CD4-positive, alpha-beta T cell treated with Interferon alpha-2 for 1 hour (primary cell): Measurements from ENCODE around the gene STRIP2.
A peak's percentile ranks its signal among the peaks of the same experiment; 100 is the strongest.
"Not testable (repeated sequence)": the region's sequence is repeated elsewhere in the genome, so short reads cannot be mapped to it uniquely, and the experiment has no call there.

Experiments
- DNase-seq, 2 donors: peaks; one replicate each; pipeline ENCODE4 v3.0.0-alpha.2; 2020 to 2022

Gene STRIP2, protein sequence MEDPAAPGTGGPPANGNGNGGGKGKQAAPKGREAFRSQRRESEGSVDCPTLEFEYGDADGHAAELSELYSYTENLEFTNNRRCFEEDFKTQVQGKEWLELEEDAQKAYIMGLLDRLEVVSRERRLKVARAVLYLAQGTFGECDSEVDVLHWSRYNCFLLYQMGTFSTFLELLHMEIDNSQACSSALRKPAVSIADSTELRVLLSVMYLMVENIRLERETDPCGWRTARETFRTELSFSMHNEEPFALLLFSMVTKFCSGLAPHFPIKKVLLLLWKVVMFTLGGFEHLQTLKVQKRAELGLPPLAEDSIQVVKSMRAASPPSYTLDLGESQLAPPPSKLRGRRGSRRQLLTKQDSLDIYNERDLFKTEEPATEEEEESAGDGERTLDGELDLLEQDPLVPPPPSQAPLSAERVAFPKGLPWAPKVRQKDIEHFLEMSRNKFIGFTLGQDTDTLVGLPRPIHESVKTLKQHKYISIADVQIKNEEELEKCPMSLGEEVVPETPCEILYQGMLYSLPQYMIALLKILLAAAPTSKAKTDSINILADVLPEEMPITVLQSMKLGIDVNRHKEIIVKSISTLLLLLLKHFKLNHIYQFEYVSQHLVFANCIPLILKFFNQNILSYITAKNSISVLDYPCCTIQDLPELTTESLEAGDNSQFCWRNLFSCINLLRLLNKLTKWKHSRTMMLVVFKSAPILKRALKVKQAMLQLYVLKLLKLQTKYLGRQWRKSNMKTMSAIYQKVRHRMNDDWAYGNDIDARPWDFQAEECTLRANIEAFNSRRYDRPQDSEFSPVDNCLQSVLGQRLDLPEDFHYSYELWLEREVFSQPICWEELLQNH

DNA sequence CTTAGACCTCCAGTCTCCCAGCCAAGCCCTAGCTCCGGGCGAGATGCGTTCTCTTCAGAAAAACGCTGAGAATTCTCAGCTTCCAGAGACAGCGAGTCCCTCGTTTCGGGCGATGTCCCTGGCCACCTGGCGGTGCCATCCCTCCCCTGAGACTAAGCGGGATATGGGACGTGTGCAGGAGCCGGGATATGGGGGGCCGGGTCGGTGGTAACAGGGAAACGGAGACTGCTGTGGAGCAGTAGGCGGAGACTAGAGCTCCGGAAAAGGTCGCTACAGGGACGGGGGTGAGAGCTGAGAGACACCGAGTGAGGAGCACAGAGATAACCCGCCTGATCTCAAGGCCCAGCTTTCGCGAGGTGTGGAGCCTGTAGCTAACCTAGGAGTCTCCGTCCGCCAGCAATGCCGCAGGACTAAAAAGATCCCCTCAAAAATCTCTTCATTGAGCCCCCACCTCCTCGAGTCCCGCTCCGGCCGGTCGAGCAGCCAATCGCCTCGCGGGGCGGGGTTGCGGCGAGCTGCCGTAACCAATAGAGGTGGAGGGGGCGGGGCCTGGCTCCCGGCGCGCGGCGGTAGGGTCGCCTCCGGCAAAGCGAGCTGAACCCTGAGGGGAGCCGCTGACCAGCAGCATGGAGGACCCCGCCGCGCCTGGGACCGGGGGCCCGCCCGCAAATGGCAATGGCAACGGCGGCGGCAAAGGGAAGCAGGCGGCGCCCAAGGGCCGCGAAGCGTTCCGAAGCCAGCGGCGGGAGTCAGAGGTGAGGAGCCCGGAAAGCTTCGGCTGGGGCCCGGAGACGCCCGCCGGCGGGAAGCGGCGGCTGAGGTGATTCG is at the start of gene STRIP2:
STRIP2 (plus strand) TSS at position 586 of the 828 bp plus-strand sequence; CDS start at position 627, 41 bp downstream.
- peak; percentile 81 to 90 for DNase-seq

- DNase-seq: no peak
Observed at GRCh38 chr7:129385116-129385515, 49.1 kb upstream of the STRIP2 start.

DNA sequence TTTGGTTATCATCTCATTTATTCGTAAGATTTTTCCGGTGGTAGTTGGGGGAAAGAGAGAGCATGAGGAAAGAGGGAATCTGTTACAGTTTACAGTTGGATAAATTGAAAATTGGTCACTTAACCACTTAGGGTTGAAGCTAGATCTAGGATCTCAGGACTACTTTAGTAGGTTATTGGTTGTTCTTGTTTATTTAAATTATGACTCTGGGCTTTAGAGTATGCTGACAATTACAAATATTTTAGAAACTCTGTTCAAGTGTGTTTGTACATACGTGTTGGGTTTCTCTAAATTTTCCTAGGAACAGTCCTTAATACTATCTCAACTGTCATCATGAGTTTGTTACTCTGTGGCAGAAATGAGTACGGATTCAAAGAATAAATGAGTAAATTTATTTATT is 48.6 kb upstream of the STRIP2 start:
- no peak for DNase-seq

- DNase-seq: no peak
Observed at GRCh38 chr7:129386506-129386905, 47.7 kb upstream of the STRIP2 start.

DNA sequence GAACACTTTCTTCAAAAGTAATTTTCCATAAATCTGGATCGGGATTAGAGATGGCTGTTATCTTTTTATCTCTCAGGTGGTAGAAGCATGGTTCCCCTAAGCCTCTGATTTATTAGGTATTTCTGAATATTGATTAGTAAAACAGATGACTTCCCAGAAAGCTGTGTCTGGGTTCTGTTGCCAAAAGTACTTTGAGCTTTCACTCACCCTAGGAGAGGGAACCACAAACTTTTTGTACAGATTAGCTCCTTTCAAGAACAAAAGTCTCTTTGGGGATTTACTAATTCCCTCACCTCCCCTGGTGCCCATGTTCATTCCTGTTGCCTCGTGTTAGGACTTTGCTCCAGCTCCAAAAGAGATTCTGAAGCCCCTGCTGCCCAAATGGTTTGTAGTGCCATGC is 46.7 kb upstream of the STRIP2 start:
- DNase-seq: no peak

- no peak for DNase-seq
Observed at GRCh38 chr7:129388333-129389098, 45.7 kb upstream of the STRIP2 start.

DNA sequence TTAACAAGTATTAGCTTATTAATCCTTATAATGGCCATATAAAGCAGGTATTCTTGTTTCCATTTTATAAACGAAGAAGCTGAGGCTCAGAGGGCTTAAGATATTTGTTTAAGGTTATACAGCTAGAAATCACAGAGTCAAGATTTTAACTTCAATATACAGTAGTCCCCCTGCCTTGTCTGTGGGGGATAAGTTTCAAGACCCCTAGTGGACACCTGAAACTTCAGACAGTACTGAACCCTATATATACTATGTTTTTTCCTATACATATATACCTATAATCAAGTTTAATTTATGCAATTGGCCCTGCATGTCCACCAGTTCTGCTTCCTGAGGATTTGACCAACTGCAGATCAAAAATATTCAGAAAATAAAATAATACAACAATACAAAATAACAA is 44.4 kb upstream of the STRIP2 start:
- no peak for DNase-seq

- no peak for DNase-seq
Observed at GRCh38 chr7:129390314-129390713, 43.9 kb upstream of the STRIP2 start.

DNA sequence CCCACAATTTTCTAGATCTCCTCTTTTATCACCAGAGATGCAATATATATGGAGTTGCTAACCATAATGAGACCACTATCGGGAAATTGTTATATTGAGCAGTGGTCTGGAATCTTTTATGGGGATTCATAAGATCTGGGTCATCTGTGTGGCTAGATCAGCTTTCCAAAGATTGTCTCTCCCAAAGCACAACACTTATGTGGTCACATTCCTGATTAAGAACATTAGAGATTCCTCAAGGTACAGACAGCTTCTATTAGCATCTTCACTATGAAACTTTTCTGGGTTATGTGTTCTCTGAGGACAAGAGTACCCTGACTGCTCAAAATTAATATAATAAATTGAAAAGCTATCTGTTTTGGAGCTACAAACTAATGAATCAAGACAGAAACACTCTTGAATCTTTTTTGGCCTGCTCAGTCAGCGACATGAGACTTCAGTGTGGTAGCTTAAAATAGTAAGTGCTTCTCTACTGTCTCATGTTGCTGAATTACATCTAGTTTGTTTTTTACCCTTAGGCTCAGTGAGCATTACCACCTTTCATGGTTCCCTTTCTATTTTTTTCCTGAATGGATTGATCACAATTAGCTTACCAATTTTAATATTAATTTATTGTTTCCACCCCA is 42.6 kb upstream of the STRIP2 start:
- no peak for DNase-seq

DNA sequence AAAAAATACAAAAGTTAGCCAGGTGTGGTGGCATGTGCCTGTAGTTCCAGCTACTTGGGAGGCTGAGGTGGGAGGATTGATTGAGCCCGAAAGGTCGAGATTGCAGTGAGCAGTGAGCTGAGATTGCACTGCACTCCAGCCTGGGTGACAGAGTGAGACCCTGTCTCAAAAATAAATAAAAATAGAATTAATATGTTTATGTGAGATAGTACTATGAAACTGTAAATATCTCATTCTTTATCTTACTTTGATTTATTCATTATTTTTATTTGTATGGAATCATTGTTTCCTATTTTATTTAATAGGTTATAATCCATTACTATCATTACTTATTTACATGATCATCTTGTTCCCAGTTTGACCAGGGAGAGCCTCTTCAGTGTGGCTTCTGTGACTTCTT is 41.0 kb upstream of the STRIP2 start:
- no peak for DNase-seq

DNA sequence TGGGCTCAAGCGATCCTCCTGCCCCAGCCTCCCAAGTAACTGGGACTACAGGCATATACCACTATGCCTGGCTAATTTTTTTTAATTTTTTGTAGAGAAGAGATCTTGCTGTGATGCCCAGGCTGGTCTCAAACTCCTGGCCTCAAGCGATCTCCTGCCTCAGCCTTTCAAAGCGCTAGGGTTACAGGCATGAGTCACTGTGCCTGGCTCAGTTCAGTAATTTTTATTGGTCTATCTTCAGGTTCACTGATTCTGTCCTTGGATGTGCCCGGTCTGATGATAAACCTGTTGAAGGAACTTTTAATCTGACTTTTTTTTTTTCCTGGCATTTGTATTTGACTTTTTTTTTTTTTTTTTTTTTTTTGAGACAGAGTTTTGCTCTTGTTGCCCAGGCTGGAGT is 40.1 kb upstream of the STRIP2 start:
- DNase-seq: no peak

DNA sequence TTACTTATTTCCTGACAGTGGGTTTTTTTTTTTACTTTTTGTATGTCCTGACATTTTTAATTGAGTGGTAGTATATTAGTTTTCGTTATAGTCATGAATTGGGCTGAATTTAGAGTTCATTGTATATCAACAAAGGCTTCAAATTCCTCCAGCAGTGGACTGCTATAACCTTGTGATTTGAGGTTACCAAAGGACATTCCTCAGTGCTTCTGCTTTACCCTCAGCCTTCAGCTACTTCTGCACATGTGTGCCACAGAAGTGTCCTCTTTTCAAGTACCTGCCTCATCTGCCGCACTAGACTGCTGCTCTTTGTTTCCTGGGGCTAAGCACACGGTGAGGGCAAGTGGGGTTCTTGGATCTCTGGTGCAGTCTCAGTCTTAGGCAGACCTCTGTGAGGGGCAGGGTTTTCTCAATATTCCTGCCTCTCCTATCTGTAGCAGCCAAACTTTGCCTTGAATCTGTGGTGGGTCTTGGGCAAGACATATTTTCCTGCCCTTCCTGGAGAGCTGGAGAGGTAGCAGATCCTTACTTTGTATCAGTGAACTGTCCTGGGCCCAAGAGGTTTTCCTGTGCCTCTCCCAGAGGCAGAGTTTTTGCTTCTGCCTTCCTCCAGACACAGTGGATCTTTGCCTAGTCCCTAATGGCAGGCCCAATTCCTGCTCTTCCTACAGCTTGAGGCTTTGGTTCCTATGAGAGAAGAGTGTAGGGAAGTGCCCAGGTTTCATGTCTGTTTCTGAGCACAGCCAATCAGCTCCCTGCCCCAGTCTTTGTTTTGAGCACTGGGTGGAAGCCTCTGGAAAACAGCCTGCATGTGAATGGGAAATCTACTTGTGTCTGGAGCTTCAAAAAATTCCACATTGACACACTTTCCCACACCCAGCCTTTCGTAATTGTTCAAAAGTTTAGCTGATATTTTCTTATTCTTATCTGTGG is 39.0 kb upstream of the STRIP2 start:
- DNase-seq: no peak

- peak in 1 of 2 donors; percentile 2 for DNase-seq
Observed at GRCh38 chr7:129401228-129401966, 32.8 kb upstream of the STRIP2 start.

DNA sequence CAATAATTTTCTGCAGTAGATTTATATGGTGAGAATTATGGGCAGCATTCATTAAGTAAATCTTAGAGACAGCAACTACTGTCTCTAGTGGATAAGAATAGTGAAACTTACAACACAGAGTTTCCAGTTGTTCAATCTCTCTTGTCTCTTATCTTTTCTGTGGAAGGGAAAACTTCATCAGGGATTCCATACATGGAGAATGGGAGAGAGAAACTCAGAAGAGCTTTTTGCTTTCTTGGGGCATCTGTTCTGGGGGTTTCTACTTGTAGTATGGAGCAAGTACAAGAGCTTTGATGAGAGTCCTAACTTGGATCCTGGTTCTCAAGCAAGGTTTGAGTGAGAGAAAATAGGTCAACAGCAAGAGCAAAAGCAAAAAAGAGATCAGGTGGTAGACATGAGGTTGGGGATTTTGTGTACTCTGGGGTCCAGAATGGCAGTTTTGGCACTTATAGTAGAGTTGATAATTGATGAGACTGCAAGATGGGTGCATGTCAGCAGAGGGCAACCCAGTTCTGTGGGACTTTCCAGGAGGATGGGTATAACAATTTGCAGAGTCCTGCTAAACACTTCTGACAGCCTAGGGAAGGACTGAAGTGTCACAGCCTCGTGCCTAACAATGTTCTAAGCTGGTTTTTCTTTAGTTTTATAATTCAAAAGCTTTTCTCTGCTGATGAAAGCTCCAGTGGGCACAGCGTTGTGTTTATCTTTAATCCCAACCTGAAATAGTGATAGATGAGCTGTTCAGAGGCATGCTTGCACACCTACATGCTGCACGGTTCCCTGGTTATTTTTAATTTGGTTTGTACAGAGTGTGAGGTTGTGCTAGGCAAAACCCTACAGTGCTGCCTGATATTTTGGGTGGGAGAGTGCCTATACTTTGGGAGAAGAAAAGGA is 32.0 kb upstream of the STRIP2 start:
- peak in 1 of 2 donors; percentile 6 for DNase-seq

DNA sequence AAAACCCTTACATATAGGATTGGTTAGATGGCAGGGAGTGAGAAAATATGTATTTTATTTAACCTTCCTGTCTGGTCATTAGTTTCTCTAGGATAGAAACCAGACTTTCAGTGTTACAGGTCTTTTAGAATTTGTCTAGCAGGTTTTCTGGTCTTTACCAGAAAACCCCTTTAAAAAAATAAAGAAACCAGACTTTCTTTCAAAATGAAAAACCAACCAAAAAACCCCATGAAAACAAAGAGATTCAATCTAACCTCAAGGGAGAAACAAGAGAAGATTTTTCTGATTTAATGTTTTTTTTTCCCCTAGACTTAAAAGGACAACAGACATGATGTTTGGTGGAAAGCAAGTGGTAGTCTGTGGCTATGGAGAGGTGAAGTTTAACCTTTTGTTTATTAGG is 28.7 kb upstream of the STRIP2 start:
- no peak for DNase-seq

DNA sequence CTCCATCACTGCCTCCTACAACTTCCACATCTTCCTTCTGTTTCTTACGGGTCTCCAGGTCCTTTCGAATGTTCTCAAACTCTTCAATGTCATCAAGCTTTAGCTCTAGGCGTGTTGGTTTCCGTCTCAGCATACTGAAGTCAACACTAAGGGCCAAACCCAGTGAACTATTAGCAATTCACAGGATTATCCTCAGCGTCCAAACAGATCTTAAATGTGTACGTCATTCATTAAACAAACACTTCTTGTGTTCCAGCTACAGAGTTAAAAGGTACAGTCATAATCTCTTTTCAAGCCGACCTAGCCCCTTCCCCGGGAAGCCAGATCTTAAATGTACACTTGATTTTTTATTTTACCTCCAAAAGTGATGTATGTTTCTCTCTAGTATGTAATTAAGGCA is 24.0 kb upstream of the STRIP2 start:
- DNase-seq: not testable (repeated sequence)

- no peak for DNase-seq
Observed at GRCh38 chr7:129412501-129412900, 21.7 kb upstream of the STRIP2 start.

DNA sequence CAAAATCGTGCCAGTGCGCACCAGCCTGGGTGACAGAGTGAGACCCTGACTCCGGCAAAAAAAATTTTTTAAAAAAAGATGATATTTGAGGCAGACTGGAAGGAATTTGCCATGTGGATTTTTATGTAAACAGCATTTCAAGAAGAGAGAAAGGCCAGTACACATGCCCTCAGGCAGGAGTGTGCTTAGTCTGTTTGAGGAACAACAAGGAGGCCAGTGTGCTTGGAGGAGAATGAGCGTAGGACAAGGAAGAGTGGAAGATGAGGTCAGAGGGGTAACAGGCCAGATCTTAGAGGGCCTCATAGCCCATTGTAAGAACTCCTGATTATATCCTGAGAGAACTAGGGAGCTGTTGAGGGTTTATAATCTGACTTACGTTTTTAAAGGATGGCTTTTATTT is 17.2 kb upstream of the STRIP2 start:
- DNase-seq: no peak

GRCh38 chr7:129421717-129422250 is 12.4 kb upstream of the STRIP2 start:
- DNase-seq: no peak
